Renal pelvis (tissue), 12 donors: ENCODE data around the gene VWC2. TPM values are rescaled to one million over a fixed set of nuclear protein-coding genes. Genes with fewer than 3 reads are reported as not detected.
A peak's percentile ranks its signal among the peaks of the same experiment; 100 is the strongest.

Experiments used
- DNase-seq: peaks from one replicate; pipeline ENCODE4 v3.0.0-alpha.2; 2013
- long read RNA-seq, 16 experiments: transcript quantifications; one replicate each; lab custom pipeline, GENCODE V29; 2026
- polyA plus RNA-seq, 3 donors: library from polyadenylated mRNA; unstranded; fragments of 120-200 nt; gene quantifications; one replicate each; pipeline ENCODE4 v1.2.1, GENCODE V29; 2013; ENCODE audit not compliant: insufficient read length in 3 of 3

VWC2 gene
- polyA plus RNA-seq = 1 to 10 TPM; 1.1 to 1.2 (median 1.1) TPM
- long read RNA-seq, donor 1, full-length matches to known transcripts = 2 of 2 reads
- long read RNA-seq, donor 1, partial matches to known transcripts = 0 of 2 reads
- long read RNA-seq, donor 1, other reads (novel, unspliced or antisense) = 0 of 2 reads
- long read RNA-seq, donor 2, full-length matches to known transcripts = 3 of 3 reads
- long read RNA-seq, donor 2, partial matches to known transcripts = 0 of 3 reads
- long read RNA-seq, donor 2, other reads (novel, unspliced or antisense) = 0 of 3 reads
- long read RNA-seq, donor 3 = 0 reads
- long read RNA-seq, donor 4, full-length matches to known transcripts = 1 of 1 reads
- long read RNA-seq, donor 4, partial matches to known transcripts = 0 of 1 reads
- long read RNA-seq, donor 4, other reads (novel, unspliced or antisense) = 0 of 1 reads
- long read RNA-seq, donor 5 = 0 reads
- long read RNA-seq, donor 6 = 0 reads
- long read RNA-seq, donor 7, full-length matches to known transcripts = 1 of 1 reads
- long read RNA-seq, donor 7, partial matches to known transcripts = 0 of 1 reads
- long read RNA-seq, donor 7, other reads (novel, unspliced or antisense) = 0 of 1 reads
- long read RNA-seq, donor 8 = 0 reads
- long read RNA-seq, donor 9, full-length matches to known transcripts = 1 of 1 reads
- long read RNA-seq, donor 9, partial matches to known transcripts = 0 of 1 reads
- long read RNA-seq, donor 9, other reads (novel, unspliced or antisense) = 0 of 1 reads
- long read RNA-seq, donor 10 = 0 reads
- long read RNA-seq, donor 11 = 0 reads
- long read RNA-seq, donor 12, full-length matches to known transcripts = 3 of 3 reads
- long read RNA-seq, donor 12, partial matches to known transcripts = 0 of 3 reads
- long read RNA-seq, donor 12, other reads (novel, unspliced or antisense) = 0 of 3 reads
- long read RNA-seq, donor 13 = 0 reads
- long read RNA-seq, donor 14, full-length matches to known transcripts = 1 of 6 reads
- long read RNA-seq, donor 14, partial matches to known transcripts = 5 of 6 reads
- long read RNA-seq, donor 14, other reads (novel, unspliced or antisense) = 0 of 6 reads
- long read RNA-seq, donor 15 = 0 reads
- long read RNA-seq, donor 16, full-length matches to known transcripts = 1 of 1 reads
- long read RNA-seq, donor 16, partial matches to known transcripts = 0 of 1 reads
- long read RNA-seq, donor 16, other reads (novel, unspliced or antisense) = 0 of 1 reads

DNA sequence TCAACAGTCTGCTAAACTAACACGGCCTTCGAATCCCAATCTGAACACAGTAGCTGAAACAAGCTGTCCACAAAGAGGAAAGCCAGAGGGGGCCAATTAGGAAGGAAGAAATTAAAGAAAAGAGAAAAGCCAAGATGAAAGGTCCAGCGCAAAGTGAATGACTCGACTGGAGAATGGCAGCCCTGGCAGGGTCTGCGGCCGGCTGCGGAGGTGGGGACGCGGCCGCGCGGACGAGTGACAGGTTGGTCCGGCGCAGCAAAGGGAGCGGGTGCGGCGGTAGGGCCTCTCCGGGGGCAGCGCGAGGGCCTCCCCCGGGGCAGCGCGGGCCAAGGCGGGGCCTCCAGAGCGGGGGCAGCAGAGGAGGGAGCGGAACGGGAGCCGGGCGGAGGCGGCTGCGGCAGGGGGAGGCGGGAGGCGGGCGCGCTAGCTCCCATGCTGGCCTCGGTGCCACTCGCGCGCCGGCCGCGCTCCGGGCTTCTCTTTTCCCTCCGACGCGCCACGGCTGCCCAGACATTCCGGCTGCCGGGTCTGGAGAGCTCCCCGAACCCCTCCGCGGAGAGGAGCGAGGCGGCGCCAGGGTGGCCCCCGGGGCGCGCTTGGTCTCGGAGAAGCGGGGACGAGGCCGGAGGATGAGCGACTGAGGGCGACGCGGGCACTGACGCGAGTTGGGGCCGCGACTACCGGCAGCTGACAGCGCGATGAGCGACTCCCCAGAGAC lies at the start of gene VWC2:
TSS of gene VWC2 (plus strand) at position 421 of the 718 bp plus-strand sequence. CDS start 1,798 bp downstream, outside the sequence.
- DNase-seq = peak; percentile 10

DNA sequence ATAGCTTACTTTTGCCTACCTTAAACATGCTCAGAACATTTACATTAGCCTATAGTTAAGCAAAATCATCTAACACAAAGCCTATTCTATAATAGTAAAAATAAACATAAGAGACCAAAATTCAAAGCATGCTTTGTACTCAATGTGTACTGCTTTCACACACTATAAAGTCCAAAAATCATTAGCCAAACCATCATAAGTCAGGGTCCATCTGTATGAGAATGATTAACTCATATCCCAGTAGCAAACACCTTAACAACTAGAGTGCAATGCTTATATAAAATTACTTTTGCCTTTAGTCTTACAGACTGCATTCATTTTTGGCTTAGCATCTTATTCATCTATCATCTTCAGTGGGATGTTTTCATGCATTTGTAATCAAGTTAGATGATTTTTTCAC lies 49.4 kb upstream of the VWC2 start:
- DNase-seq = no peak

DNA sequence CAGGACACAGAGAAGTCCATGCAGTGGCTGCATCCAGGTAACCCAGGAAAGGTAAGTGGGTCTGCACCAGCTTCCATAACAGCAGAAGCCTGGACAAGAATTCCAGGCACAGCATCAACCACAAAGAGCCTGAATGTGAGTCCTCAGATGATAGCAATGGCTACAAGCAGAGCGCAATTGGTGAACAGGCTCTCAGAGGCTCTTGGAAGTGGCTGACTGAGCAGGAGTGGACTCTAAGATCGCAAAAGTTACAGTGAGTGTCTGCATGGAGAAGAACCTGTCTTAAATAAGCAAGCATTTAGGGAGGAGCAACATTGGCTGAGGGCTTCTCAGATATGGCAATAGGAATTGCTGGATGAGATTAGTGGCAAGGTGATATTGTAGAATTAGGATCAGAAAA lies 41.6 kb upstream of the VWC2 start:
- DNase-seq = no peak

DNA sequence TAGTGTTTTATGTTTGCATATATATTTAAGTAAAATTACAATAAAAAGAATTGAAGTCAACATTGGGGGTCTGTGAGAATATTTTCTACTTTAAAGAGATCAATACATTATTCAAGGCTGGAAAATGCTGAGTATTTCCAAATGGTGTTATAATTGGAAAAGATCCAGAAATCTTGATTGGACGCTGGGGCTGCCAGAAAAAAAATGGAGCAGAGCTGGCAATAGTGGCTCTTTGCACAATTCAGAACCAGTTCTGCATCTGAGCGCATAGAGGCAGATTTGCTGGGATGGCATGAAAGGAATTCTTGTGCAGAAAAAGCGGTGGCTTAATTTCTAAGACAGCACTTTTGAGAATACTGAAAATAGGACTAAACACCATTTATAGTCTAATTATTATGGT lies 10.8 kb upstream of the VWC2 start:
- no peak for DNase-seq

DNA sequence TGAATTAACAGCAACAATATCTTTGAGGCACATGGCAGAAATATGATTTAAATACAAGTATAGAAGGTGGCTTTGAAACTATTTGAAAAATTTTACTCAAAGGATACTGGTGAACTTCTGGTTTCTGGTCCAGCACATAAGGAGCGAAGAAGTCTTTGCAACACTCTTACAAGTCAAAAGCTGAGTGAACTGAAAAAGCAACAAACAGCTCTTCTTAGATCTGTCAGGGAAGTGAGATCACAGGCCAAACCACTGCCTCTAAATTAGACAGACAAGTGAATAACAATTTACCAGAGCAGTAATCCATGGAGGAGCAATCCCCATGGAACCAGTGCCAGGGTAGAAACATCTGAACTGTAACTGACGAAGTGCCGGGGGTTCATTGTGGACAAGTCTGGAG lies 9.6 kb upstream of the VWC2 start:
- DNase-seq = no peak

DNA sequence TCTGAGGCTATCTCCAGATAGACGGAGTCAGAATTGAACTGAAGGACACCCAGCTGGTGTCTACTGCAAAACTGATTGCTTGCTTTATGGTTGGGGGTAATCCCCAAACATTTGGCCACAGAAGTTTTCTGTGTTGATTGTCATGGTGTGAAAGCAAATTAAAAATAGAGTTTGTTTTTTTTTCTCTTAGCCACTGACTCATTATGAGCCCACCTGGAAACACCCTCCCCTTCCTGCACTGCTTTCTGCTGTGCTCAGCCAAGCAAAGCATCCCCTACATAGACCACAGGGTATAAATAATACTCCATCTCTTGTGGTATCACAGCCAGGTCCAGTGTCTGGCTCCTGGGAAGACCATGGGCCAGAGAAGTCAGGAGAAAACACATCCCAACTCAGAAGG lies 6.5 kb upstream of the VWC2 start:
- DNase-seq = no peak

DNA sequence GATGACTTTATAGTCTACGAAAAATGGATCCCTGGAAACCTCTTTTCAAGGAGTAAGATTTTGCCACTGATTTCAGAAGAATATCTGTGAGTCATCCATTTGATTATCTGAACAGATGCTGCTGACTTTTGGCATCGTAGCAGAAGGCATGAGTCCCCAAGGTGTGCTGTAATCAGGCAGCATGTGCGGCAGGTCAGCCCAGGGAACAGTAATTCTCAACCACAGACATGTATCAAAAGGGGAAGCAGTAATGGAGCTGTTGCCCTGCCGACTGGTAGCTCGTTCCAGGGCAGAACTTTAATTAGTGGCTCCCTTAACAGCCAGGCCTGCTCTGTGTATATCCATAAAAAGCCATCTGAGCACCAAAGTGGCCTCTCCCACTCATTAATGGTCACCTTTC lies 5.7 kb upstream of the VWC2 start:
- DNase-seq = no peak

DNA sequence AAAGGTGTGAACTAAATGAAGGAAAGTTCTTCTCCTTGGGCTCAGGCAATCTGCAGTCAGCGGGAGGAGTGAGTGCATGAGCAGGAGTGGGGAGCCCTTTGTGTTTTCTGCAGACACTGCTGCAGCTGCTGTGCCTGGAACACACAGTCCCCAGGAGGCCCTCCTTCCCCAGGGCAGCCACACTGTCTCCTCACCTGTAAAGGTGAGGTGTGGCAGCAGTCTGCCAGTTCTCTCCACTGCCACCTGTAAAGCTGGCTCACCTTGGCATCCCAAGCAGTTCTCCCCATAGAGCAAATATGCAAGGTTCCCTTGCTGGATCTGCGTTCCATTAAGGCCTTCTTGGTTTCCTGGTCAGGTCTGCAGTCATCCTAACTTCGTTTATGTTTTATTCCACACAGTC lies 5.2 kb upstream of the VWC2 start:
- no peak for DNase-seq

DNA sequence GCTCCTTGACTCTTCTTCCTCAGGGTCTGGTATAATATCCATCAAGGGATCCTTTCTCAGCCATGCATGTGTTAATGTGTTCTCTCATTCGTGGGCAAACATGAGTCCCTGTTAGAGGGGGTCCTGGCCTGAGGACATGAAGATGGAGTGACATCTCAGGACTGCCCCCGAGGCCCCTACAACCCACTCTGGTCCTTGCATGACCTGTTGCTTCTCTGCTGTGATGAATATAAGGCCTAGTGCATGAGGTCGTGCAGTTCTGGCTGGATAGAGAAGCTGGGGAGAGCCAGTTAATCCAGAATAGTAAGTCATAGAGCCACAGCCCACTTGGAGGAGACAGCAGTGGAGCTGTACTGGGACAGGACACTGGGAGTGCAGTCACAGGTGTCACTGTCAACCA lies 4.6 kb upstream of the VWC2 start:
- no peak for DNase-seq

DNA sequence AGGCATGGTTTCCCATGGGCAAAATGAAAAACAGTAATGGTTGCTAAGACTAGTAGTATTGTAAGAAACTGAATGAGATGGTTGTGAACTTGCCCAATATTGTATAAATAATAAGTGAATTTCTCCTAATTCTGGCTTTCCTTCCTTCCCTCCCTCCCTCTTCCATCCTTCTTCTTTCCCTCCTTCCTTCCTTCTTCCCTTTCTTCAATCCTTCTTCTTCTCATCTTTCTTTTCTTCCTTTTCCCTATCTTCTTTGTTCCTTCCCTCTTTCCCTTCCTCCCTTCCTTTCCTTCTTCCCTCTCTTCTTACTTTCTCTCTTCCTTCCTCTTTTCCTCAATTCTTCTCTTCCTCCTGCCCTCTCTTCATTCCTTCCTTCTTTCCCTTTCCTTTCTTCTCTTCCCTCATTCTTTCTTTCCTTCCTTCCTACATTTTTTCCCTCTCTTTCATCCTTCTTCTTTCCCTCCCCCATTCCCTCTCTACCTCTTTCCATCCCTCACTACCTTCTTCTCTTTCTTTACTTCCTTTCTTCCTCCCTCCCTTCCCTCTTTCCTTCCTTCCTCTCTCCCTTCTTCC lies 4.1 kb upstream of the VWC2 start:
- no peak for DNase-seq

DNA sequence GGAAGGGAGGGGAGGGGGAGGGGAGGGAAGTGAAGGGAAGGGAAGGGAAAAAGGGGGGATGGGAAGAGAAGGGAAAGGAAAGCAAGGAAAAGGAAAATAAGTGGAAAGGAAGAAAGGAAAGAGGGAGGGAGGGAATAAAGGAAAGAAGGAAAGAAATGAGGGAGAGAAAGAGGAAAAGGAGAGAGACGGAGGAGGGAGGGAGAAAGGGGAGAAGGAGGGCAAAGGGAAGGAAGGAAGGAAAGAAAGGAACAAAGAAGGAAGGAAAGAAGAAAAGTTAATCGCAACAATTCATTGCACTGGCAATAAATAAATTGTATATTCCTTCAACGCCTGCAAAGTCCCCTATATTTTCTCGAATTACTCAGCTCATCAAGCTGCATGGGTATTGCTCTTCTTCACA lies 2.6 kb upstream of the VWC2 start:
- no peak for DNase-seq

DNA sequence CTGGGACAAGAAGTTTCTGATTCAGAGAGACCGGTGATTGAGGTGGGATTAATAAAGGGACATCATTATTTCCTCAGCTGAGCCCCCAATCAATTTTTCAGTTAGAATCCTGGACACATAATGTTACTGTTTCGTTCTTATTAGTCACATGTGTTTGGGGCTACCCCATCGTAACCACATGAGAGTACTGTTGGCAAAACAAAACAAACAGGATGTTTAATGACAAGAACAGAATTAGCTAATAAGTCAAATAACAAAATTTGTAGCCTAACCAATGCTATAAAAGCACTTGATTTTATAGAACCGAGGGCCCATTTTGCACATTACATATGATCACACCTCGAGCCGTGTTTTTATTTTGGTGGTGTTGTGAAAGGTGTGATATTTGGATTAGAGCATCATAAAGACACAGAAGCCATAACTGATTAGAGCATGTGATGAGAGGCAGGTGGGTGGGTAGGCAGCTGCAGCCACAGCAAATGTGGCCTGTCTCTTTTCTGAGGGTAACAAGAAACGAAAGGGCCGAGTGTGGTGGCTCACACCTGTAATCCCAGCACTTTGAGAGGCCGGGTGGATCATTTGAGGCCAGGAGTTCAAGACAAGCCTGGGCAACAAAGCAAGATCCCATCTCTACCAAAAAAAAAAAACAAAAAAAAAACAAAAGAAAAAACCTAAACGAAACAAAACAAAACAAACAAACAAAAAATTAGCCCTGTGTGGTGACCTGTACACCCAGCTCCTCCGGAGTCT lies 1.8 kb upstream of the VWC2 start:
- DNase-seq = no peak

DNA sequence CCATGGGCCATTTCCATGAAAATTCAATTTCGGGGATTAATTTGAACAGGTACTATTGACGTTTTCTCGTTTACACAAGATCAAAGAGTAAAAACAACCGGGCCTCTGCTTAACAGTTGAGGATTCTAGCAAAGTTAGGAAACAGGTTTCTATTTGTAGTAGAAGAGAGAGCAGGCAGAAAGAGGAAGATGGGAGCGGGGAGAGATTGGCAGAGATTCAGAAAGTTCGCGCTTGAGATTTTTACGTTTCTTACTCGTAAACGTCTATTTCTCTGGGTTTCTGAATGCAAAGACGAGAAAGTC lies 571 bp upstream of the VWC2 start:
- peak; percentile 20 for DNase-seq

DNA sequence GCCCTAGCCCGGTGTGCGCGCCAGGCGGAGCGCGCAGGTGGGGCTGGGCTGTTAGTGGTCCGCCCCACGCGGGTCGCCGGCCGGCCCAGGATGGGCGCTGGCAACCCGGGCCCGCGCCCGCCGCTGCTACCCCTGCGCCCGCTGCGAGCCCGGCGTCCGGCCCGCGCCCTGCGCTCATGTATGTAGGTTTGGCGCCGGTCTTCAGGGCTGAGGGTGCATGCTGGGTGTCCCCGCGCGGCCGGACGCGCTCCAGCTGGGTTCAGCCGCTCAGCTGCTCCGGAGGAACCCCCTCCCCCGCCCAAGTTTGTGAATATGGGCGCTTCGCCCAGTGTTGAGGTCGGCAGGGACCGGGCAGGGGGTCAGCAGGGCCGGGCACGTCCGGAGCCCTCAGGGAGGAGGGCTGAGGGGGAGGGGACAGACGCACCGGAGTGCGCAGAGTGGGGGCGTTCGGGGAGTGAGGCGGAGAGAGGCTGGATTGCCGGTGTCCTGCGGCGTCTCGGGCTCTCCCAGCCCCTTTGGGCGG lies 559 bp downstream of the VWC2 start:
- DNase-seq = peak; percentile 15

DNA sequence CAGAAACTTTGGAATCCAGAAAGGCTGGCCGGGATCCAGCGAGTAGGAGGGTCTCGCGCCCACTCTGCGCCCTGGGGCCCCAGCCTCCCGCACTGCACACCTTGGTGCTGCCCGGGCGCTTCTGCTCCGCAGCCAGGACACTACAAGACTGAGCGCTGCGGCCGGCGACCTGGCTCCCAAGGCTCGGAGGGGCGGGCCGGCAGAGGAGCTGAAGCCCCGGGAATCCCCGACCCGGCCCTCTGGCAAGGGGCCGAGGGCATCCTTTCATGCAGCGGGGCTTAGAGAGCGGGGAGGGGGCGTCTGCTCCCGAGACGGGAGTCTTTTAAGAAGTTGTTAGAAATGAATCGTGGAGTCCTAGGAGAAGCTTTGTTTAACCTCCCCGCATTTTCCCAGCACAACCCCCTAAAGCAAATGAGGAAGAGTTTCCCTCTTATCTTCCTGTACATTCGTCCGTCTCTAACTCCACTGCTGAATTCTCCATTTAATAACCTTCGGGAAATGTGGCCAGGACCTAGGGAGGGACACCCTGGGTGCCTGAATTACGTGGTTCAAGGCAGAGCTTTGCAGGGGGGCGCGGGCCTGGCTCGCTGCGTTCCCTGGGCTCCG lies 1.1 kb downstream of the VWC2 start:
- peak; percentile 9 for DNase-seq

DNA sequence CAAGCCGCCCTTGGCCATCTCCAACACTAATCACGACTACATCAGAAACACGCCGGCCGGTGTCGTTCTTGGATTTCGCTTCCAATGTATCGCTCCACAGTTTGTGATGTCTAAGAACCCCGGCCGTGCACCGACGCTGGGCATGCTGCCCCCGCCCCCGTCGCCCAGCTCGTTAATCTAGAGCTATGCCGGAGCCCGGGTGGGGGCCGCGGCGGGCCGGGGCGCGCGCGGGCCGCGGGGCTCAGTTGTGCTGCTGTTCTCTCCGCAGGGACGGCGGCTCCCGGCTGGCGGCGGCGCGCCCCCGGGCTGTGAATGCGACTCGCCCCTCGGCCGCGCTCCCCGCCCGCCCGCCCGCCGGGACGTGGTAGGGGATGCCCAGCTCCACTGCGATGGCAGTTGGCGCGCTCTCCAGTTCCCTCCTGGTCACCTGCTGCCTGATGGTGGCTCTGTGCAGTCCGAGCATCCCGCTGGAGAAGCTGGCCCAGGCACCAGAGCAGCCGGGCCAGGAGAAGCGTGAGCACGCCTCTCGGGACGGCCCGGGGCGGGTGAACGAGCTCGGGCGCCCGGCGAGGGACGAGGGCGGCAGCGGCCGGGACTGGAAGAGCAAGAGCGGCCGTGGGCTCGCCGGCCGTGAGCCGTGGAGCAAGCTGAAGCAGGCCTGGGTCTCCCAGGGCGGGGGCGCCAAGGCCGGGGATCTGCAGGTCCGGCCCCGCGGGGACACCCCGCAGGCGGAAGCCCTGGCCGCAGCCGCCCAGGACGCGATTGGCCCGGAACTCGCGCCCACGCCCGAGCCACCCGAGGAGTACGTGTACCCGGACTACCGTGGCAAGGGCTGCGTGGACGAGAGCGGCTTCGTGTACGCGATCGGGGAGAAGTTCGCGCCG lies 1.9 kb downstream of the VWC2 start:
- peak; percentile 21 for DNase-seq

DNA sequence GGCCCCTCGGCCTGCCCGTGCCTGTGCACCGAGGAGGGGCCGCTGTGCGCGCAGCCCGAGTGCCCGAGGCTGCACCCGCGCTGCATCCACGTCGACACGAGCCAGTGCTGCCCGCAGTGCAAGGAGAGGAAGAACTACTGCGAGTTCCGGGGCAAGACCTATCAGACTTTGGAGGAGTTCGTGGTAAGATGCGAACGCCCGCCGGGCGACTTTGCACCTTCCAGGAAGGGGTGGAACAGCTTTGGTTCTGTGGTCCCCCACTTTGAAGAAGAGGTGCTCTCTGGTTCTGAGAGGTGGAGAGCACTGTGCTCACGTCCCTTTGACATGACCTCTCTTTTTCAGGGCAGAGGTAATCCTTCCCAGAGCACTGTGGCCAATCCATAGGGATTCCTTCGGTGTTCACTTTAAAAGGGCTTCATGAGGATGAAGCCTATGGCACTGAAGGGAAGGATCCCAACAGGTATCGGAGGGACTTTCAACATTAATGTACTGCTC lies 2.6 kb downstream of the VWC2 start:
- DNase-seq = no peak

DNA sequence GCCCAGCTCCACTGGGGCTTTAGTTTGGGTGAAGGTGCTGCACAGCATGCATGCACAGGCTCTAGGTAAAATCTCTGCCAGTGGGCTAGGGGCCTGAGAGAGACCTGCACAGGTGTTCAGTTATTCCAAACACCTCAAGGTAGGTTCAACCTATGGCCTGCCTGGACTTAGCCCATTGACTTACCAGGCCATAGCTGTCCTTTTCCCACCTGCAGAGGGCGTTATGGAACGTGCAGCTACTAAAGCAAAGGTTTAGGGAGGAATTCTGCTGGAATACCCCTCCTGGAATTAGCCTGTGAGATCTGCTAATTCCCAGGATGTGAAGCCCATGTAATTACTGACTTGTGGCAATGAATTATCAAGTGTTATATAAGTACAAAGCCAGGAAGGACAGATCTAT lies 3.6 kb downstream of the VWC2 start:
- no peak for DNase-seq
